Measurements from ENCODE around the gene AACS. TPM values are rescaled to one million over a fixed set of nuclear protein-coding genes. Genes with fewer than 3 reads are reported as not detected.

The AACS gene
- total and polyA plus RNA-seq, 2 of the 8 experiments (the other 6 are each of a cell fraction or from before 2014, with no cell fraction given), result 51.9 to 52.4 TPM

GRCh38 chr12:125129591-125130255 lies 64.5 kb downstream of the AACS start:
- no peak overlapping the region for H2AK5ac ChIP-seq (ENCODE audit: low read depth, low read length)
- ChIA-PET CTCF (ENCODE audit: partially characterized antibody) (no interaction called here), POLR2A (ENCODE audit: partially characterized antibody) (no interaction called here)
- H3K56ac ChIP-seq (replicated peaks; ENCODE audit: insufficient read length, low read depth, low read length), result no peak overlapping the region
- no peak overlapping the region for H2BK12ac ChIP-seq (ENCODE audit: low read depth, low read length)
- no peak for TF ChIP-seq SRF (IDR thresholded peaks at IDR 0.05; ENCODE audit: low read depth, low read length)
- TF ChIP-seq CTBP2 (IDR thresholded peaks at IDR 0.05; ENCODE audit: borderline replicate concordance, insufficient read depth, insufficient read length, low read length), result no peak
- no peak for TF ChIP-seq E2F6 (IDR thresholded peaks at IDR 0.05)
- TF ChIP-seq RBBP5 (IDR thresholded peaks at IDR 0.05; ENCODE audit: borderline replicate concordance, low read depth, low read length), result no peak
- TF ChIP-seq SIN3A (conservative IDR thresholded peaks at IDR 0.05 in 1 of 2, IDR thresholded peaks at IDR 0.05 in 1 of 2; ENCODE audit: low read depth in 1 of 2, low read length in 2 of 2), result no peak
- H3K79me2 ChIP-seq (ENCODE audit: control insufficient read depth in 1 of 2, insufficient read depth in 2 of 2, low read length in 2 of 2), result no peaks in the 10 kb centered on the region
- no peak overlapping the region for H3K23ac ChIP-seq (ENCODE audit: insufficient read length)
- no peak overlapping the region for H3K9ac ChIP-seq (replicated peaks in 1 of 4; ENCODE audit: extremely low read depth in 1 of 4, low read depth in 3 of 4, low read length in 3 of 4)
- no peaks in the 10 kb centered on the region for H3K27me3 ChIP-seq (replicated peaks in 1 of 4; ENCODE audit: control insufficient read depth in 3 of 4, extremely low read depth in 1 of 4, insufficient read depth in 3 of 4, low read length in 3 of 4)
- no peak overlapping the region for H3K27ac ChIP-seq (ENCODE audit: low read depth, low read length)
- H3K36me3 ChIP-seq (ENCODE audit: control insufficient read depth in 2 of 4, insufficient read depth in 4 of 4, low read length in 3 of 4), result peaks cover 0 to 55% (median 8%) of the 10 kb centered on the region in 4 experiments; a peak in 5 of 8 replicates
- no peak overlapping the region for H4K8ac ChIP-seq (ENCODE audit: extremely low read depth, insufficient read depth, low read length)
- WGBS, 2 experiments (ENCODE audit: extremely low coverage in 1 of 2, insufficient coverage in 1 of 2, insufficient read length in 1 of 2, insufficient replicate concordance in 2 of 2, low coverage in 1 of 2, low lambda C conversion rate in 2 of 2, missing lambda C conversion rate in 1 of 2), result 92% methylated on average over 17 of the region's 18 CpGs; no CpG with 5 or more reads in 1 of the 2 experiments
- H2AFZ ChIP-seq (ENCODE audit: low read length), result no peak overlapping the region
- H3K23me2 ChIP-seq (ENCODE audit: low read depth, low read length), result no peaks in the 10 kb centered on the region
- peaks cover 0 to 3% of the 10 kb centered on the region in 2 experiments for H4K20me1 ChIP-seq (replicated peaks in 1 of 2; ENCODE audit: control insufficient read depth in 1 of 2, insufficient read depth in 2 of 2, low read length in 2 of 2)
- no peak overlapping the region for H4K91ac ChIP-seq (replicated peaks; ENCODE audit: insufficient read length, low read length)
- H3K14ac ChIP-seq (ENCODE audit: insufficient read length), result no peak overlapping the region
- peaks cover 2% of the 10 kb centered on the region; the same call in 1 of the 2 replicates for H3K79me1 ChIP-seq (ENCODE audit: low read depth, low read length)
- no peaks in the 10 kb centered on the region for H3K4me1 ChIP-seq (replicated peaks in 1 of 4; ENCODE audit: control insufficient read depth in 3 of 4, insufficient read depth in 4 of 4, low read length in 3 of 4)
- H3K18ac ChIP-seq (ENCODE audit: extremely low read depth, low read length), result no peak overlapping the region
- DNase-seq (ENCODE audit: low read depth in 1 of 2, low spot score in 2 of 2) (no peak), FAIRE-seq (no peak)
- no peak overlapping the region for H3K4me2 ChIP-seq (ENCODE audit: insufficient read depth in 1 of 2, low read depth in 2 of 2, low read length in 2 of 2)
- no peak overlapping the region for H2BK5ac ChIP-seq (ENCODE audit: low read depth, low read length)
- H4K5ac ChIP-seq (ENCODE audit: insufficient read length, low read depth, low read length), result no peak overlapping the region
- no peak overlapping the region for H2BK20ac ChIP-seq (ENCODE audit: low read length)
- no peak overlapping the region for H2BK120ac ChIP-seq (replicated peaks; ENCODE audit: low read depth, low read length)
- H2BK15ac ChIP-seq (ENCODE audit: low read length), result no peak overlapping the region
- H3K9me3 ChIP-seq (ENCODE audit: insufficient read depth in 2 of 2, low read depth in 1 of 2, low read length in 1 of 2), result no peaks in the 10 kb centered on the region
- H3K4ac ChIP-seq (replicated peaks; ENCODE audit: insufficient read length, low read depth, low read length), result no peak overlapping the region
- H3K4me3 ChIP-seq (ENCODE audit: extremely low read depth in 1 of 4, insufficient read depth in 2 of 4, low read depth in 3 of 4, low read length in 4 of 4), result no peak overlapping the region

Data from H1 (cell line).